WTC11 (cell line): ENCODE measurements around the gene ST8SIA4. TPM values are rescaled to one million over a fixed set of nuclear protein-coding genes. Genes with fewer than 3 reads are reported as not detected.

Source experiments
- ATAC-seq: fragments of 200-7000 bp; cut with Tn5 transposase; 2 replicates; pipeline ENCODE4 v1.10.0; 2021; ENCODE audit warnings: mild to moderate bottlenecking, moderate library complexity
- CTCF ChIA-PET: fragments of 300-600 bp; sonication (Branson Sonifier 250); formaldehyde crosslinking; loops from one replicate; lab custom pipeline; 2021; ENCODE audit warnings: antibody characterized with exemption; lab: Charles Lee
- POLR2A ChIA-PET: fragments of 350-600 bp; sonication (Branson Sonifier 250); formaldehyde crosslinking; loops from one replicate; lab custom pipeline; 2021; ENCODE audit warnings: antibody characterized with exemption; lab: Charles Lee
- DNase-seq: peaks from one replicate; pipeline ENCODE4 v3.0.0; 2021; ENCODE audit warnings: low spot score
- H3K27ac Mint-ChIP-seq: 2 replicates; pipeline ENCODE4 v1.8.0; 2021; ENCODE audit warnings: mixed read lengths
- H3K27me3 Mint-ChIP-seq: 2 replicates; pipeline ENCODE4 v1.8.0; 2021; ENCODE audit warnings: low read depth, mild to moderate bottlenecking, moderate library complexity, mixed read lengths
- H3K36me3 Mint-ChIP-seq: 2 replicates; pipeline ENCODE4 v1.8.0; 2021; ENCODE audit warnings: mixed read lengths
- H3K4me1 Mint-ChIP-seq: 2 replicates; pipeline ENCODE4 v1.8.0; 2022; ENCODE audit warnings: mixed read lengths
- H3K4me3 Mint-ChIP-seq: 2 replicates; pipeline ENCODE4 v1.8.0; 2021; ENCODE audit warnings: mild to moderate bottlenecking, moderate library complexity, mixed read lengths
- H3K9me3 Mint-ChIP-seq: 2 replicates; pipeline ENCODE4 v1.8.0; 2021; ENCODE audit warnings: mixed read lengths
- ATF3 ChIP-seq: sonication (generic); formaldehyde crosslinking; conservative IDR thresholded peaks from 2 replicates; pipeline ENCODE4 v1.8.1; 2022; ENCODE audit warnings: mild to moderate bottlenecking, missing genetic modification reagents
- E2F5 ChIP-seq: sonication (generic); formaldehyde crosslinking; IDR thresholded peaks from 2 replicates; pipeline ENCODE4 v1.8.1; 2022; ENCODE audit warnings: mild to moderate bottlenecking, moderate library complexity, missing genetic modification reagents
- FOXP1 ChIP-seq: sonication (generic); formaldehyde crosslinking; IDR thresholded peaks from 2 replicates; pipeline ENCODE4 v1.8.0; 2022; ENCODE audit warnings: missing genetic modification reagents, mild to moderate bottlenecking, moderate library complexity, borderline replicate concordance
- GRHL2 ChIP-seq: fragments of 250-450 bp; sonication (Bioruptor Pico); IDR thresholded peaks from 2 replicates; pipeline ENCODE4 v1.8.0; 2022; ENCODE audit warnings: mild to moderate bottlenecking, moderate library complexity; ENCODE audit not compliant: insufficient replicate concordance, severe bottlenecking
- HMGA2 ChIP-seq: fragments of 250-450 bp; sonication (Bioruptor Pico); IDR thresholded peaks from 2 replicates; pipeline ENCODE4 v1.4.0; 2021; ENCODE audit warnings: mild to moderate bottlenecking, moderate library complexity
- IRF1 ChIP-seq: sonication (generic); formaldehyde crosslinking; IDR thresholded peaks from 2 replicates; pipeline ENCODE4 v1.8.0; 2023; ENCODE audit warnings: missing genetic modification reagents
- NR3C1 ChIP-seq: sonication (generic); formaldehyde crosslinking; conservative IDR thresholded peaks from 2 replicates; pipeline ENCODE4 v1.8.1; 2023; ENCODE audit warnings: low read depth, mild to moderate bottlenecking, missing genetic modification reagents
- PRDM15 ChIP-seq: sonication (generic); formaldehyde crosslinking; IDR thresholded peaks from 2 replicates; pipeline ENCODE4 v1.8.0; 2022; ENCODE audit warnings: missing genetic modification reagents
- TCF7 ChIP-seq: sonication (generic); formaldehyde crosslinking; IDR thresholded peaks from 2 replicates; pipeline ENCODE4 v1.8.0; 2022; ENCODE audit warnings: mild to moderate bottlenecking, low read depth, missing genetic modification reagents, moderate library complexity
- ZBTB21 ChIP-seq: sonication (generic); formaldehyde crosslinking; IDR thresholded peaks from 2 replicates; pipeline ENCODE4 v1.8.1; 2023; ENCODE audit warnings: mild to moderate bottlenecking, missing genetic modification reagents, borderline replicate concordance
- ZNF425 ChIP-seq: fragments of 250-450 bp; sonication (Bioruptor Pico); conservative IDR thresholded peaks from 2 replicates; pipeline ENCODE4 v1.9.0; 2021; ENCODE audit warnings: mild to moderate bottlenecking
- ZSCAN18 ChIP-seq: fragments of 250-450 bp; sonication (Bioruptor Pico); IDR thresholded peaks from 2 replicates; pipeline ENCODE4 v2.1.2; 2022; ENCODE audit warnings: mild to moderate bottlenecking, moderate library complexity
- total RNA-seq: library from RNA; stranded (reverse); gene quantifications from 3 replicates; pipeline ENCODE4 v1.2.3, GENCODE V29; 2021

The ST8SIA4 gene
- total RNA-seq, 1 experiment from 2014 or later = 1.3 TPM

GRCh38 chr5:100790170-100790665, 112.9 kb downstream of the ST8SIA4 start:
- Mint-ChIP-seq H3K4me1 (peaks cover 22% of the 10 kb centered on the region), H3K27ac (peak overlapping the region; percentile 9), H3K4me3 (peak overlapping the region; percentile 17), H3K9me3 (peaks cover 13% of the 10 kb centered on the region), H3K27me3 (no peaks in the 10 kb centered on the region), H3K36me3 (peaks cover 9% of the 10 kb centered on the region; the same call in 1 of the 2 replicates)
- TF ChIP-seq ATF3 (CRISPR knock-in tag) = no peak
- TF ChIP-seq NR3C1 (CRISPR knock-in tag) = no peak
- no peak for TF ChIP-seq PRDM15 (CRISPR knock-in tag)
- TF ChIP-seq ZBTB21 (CRISPR knock-in tag) = no peak
- TF ChIP-seq ZNF425 (CRISPR knock-in tag) = no peak
- TF ChIP-seq FOXP1 (CRISPR knock-in tag) = no peak
- no peak for TF ChIP-seq IRF1 (CRISPR knock-in tag)
- TF ChIP-seq TCF7 (CRISPR knock-in tag) = no peak
- TF ChIP-seq HMGA2 (CRISPR knock-in tag) = no peak
- no peak for TF ChIP-seq ZSCAN18 (CRISPR knock-in tag)
- no peak for TF ChIP-seq E2F5 (CRISPR knock-in tag)
- TF ChIP-seq GRHL2 (CRISPR knock-in tag) = no peak
- POLR2A ChIA-PET = no interaction called here
- ATAC-seq (peak; percentile 91), DNase-seq (peak; percentile 22)
- CTCF ChIA-PET = interaction anchor here (1.1 to 2.2 kb wide), 4 partner anchors 16 to 600 kb away, joined by 4 to 11 read pairs (median 6); partner anchors contain the start of gene ST8SIA4

- no peak overlapping the region for H3K4me3 Mint-ChIP-seq
- ATAC-seq (0 out of 2 replicates have a peak, but pooled peaks have one; percentile 6), DNase-seq (no peak)
- peaks cover 13% of the 10 kb centered on the region for H3K36me3 Mint-ChIP-seq
- CTCF ChIA-PET = interaction anchor here (1.1 to 2.2 kb wide), 4 partner anchors 15 to 600 kb away, joined by 4 to 11 read pairs (median 6); partner anchors contain the start of gene ST8SIA4
- H3K27me3 Mint-ChIP-seq = no peaks in the 10 kb centered on the region
- H3K4me1 Mint-ChIP-seq = peaks cover 22% of the 10 kb centered on the region
- H3K27ac Mint-ChIP-seq = no peak overlapping the region
- peaks cover 19% of the 10 kb centered on the region for H3K9me3 Mint-ChIP-seq
- TF ChIP-seq HMGA2 (CRISPR knock-in tag) = no peak
- POLR2A ChIA-PET = no interaction called here
Measured at GRCh38 chr5:100789694-100790093, 113.4 kb downstream of the ST8SIA4 start.
